KBM-7 (cell line): Measurements from ENCODE around the gene SLC43A2.

ENCODE experiments used
- DNase-seq: peaks from one replicate; pipeline ENCODE4 v3.0.0-alpha.2; 2015
- in situ Hi-C: fragments of 300-500 bp; cut with MboI; formaldehyde crosslinking; loops from 2 replicates; pipeline ENCODE4 v1.14.3; 2020; ENCODE audit warnings: low sequenced_read_pairs, low pct_unique_long_range_greater_than_20kb, mixed read lengths

Gene SLC43A2

GRCh38 chr17:1521086-1521640, 107.5 kb downstream of the SLC43A2 start:
- no peak for DNase-seq
- in situ Hi-C loops: no loop called here

- in situ Hi-C loops: no loop called here
- DNase-seq: no peak
Observed at GRCh38 chr17:1519678-1520077, 109.0 kb downstream of the SLC43A2 start.
